ENCODE data around the gene BAIAP2. TPM values are rescaled to one million over a fixed set of nuclear protein-coding genes. Genes with fewer than 3 reads are reported as not detected.

Gene BAIAP2
- total RNA-seq, 1 experiment from 2014 or later: 58.0 TPM

DNA sequence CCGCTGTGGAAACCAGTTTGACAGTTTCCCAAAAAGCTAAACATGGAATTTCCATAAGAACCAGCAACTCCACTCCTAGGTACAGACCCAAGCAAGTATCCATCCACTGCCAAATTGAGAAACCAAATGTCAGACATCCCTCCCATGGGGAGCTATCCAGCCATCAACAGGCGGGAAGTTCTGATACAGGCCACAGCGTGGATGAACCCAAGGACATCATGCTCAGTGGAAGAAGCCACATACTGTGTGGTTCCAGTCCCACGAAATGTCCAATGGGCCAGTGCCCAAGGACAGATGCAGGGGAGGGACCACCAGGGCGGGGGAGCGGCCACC lies 12.6 kb upstream of the BAIAP2 start:
- Mint-ChIP-seq H3K9me3 (ENCODE audit: low read depth, unreplicated experiment) (peaks cover 3% of the 10 kb centered on the region), H3K27me3 (ENCODE audit: unreplicated experiment) (peaks cover 47% of the 10 kb centered on the region), H3K4me3 (ENCODE audit: low read depth, unreplicated experiment) (no peak overlapping the region), H3K27ac (ENCODE audit: unreplicated experiment) (no peak overlapping the region), H3K4me1 (ENCODE audit: low read depth, unreplicated experiment) (peaks cover 8% of the 10 kb centered on the region), H3K36me3 (ENCODE audit: insufficient read depth, unreplicated experiment) (no peaks in the 10 kb centered on the region)
- DNase-seq: no peak
- TF ChIP-seq, protein P1, sequence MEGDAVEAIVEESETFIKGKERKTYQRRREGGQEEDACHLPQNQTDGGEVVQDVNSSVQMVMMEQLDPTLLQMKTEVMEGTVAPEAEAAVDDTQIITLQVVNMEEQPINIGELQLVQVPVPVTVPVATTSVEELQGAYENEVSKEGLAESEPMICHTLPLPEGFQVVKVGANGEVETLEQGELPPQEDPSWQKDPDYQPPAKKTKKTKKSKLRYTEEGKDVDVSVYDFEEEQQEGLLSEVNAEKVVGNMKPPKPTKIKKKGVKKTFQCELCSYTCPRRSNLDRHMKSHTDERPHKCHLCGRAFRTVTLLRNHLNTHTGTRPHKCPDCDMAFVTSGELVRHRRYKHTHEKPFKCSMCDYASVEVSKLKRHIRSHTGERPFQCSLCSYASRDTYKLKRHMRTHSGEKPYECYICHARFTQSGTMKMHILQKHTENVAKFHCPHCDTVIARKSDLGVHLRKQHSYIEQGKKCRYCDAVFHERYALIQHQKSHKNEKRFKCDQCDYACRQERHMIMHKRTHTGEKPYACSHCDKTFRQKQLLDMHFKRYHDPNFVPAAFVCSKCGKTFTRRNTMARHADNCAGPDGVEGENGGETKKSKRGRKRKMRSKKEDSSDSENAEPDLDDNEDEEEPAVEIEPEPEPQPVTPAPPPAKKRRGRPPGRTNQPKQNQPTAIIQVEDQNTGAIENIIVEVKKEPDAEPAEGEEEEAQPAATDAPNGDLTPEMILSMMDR (IDR thresholded peaks at IDR 0.05; ENCODE audit: unreplicated experiment): no peak
- intact Hi-C loops (cut with micrococcal nuclease; ENCODE audit: unreplicated experiment): loop anchor here (5.0 kb wide), 1 partner anchor 75 kb away; no protein-coding TSS in a partner anchor
- BruUV-seq (replicated peaks): no TSS peak
- CTCF ChIA-PET: interaction anchor here (0.7 to 0.9 kb wide), 3 partner anchors 12 to 30 kb away, joined by 3 to 5 read pairs (median 3); no protein-coding TSS in a partner anchor

DNA sequence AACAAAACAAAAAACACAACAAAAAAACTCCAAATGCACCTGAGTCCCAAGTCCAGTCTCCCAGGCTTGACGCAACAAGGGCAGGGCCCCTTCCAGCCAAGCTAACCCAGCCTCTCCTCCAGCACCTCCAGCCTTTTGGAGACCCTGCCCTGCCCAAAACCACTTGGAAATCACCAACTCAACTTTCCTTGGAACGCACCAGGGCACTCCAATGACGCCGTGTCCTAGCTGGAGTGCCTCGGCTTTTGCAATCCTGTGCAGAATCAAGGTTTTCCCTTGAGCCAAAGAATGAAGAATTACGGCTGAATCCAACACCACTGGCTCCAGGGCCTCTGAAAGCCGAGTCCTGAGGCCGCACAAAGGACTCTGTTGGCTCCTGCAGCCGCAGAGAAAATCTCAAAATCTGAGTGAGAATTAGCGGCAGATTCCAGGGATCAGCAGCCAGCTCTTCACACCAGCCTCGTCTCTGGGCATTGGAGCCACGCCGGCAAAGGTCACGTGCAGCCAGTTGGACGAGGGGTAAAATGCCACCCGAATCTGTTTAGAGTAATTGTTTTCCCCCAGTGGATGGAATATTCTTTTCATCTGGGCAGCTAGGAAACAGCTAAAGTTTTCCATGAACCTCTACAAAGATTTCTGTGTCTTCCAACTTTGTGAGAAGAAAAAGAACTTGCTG lies 9.7 kb upstream of the BAIAP2 start:
- H3K9me3 Mint-ChIP-seq (ENCODE audit: low read depth, unreplicated experiment): peaks cover 3% of the 10 kb centered on the region
- H3K36me3 Mint-ChIP-seq (ENCODE audit: insufficient read depth, unreplicated experiment): no peaks in the 10 kb centered on the region
- H3K27ac Mint-ChIP-seq (ENCODE audit: unreplicated experiment): no peak overlapping the region
- BruUV-seq (replicated peaks): no TSS peak
- CTCF ChIA-PET: interaction anchor here (2.8 kb wide), 1 partner anchor 73 kb away, joined by 39 read pairs; no protein-coding TSS in a partner anchor
- intact Hi-C loops (cut with micrococcal nuclease; ENCODE audit: unreplicated experiment): no loop called here
- H3K27me3 Mint-ChIP-seq (ENCODE audit: unreplicated experiment): peaks cover 23% of the 10 kb centered on the region
- TF ChIP-seq, protein P1 (IDR thresholded peaks at IDR 0.05; ENCODE audit: unreplicated experiment): no peak
- peaks cover 8% of the 10 kb centered on the region for H3K4me1 Mint-ChIP-seq (ENCODE audit: low read depth, unreplicated experiment)
- H3K4me3 Mint-ChIP-seq (ENCODE audit: low read depth, unreplicated experiment): no peak overlapping the region
- no peak for DNase-seq

DNA sequence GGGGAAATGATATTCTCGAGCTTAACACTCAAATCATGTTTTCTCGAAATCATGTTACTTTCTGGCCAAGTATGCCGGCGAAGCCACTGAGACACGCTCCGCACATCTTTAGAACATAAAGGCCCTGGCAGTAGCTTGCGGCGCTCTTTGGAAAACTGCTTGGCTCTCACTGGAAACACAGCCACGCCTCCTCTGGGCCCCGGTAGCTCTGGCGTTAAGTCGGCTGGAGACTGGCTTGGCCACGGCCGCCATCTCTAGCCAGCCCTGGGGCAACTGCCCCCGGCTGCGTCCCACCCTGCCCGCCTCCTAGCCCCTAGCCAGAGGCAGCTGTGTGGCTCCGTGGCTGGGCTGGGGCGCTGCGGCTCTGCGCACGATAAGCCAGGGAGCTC lies 9.2 kb upstream of the BAIAP2 start:
- CTCF ChIA-PET: interaction anchor here (2.8 kb wide), 1 partner anchor 72 kb away, joined by 39 read pairs; no protein-coding TSS in a partner anchor
- Mint-ChIP-seq H3K9me3 (ENCODE audit: low read depth, unreplicated experiment) (peaks cover 3% of the 10 kb centered on the region), H3K4me1 (ENCODE audit: low read depth, unreplicated experiment) (peaks cover 8% of the 10 kb centered on the region), H3K4me3 (ENCODE audit: low read depth, unreplicated experiment) (no peak overlapping the region), H3K27ac (ENCODE audit: unreplicated experiment) (no peak overlapping the region), H3K27me3 (ENCODE audit: unreplicated experiment) (peaks cover 21% of the 10 kb centered on the region), H3K36me3 (ENCODE audit: insufficient read depth, unreplicated experiment) (no peaks in the 10 kb centered on the region)
- no peak for DNase-seq
- intact Hi-C loops (cut with micrococcal nuclease; ENCODE audit: unreplicated experiment): no loop called here
- no TSS peak for BruUV-seq (replicated peaks)
- TF ChIP-seq, protein P1 (IDR thresholded peaks at IDR 0.05; ENCODE audit: unreplicated experiment): no peak

GRCh38 chr17:81026266-81027036 lies 8.5 kb upstream of the BAIAP2 start:
- Mint-ChIP-seq H3K4me3 (ENCODE audit: low read depth, unreplicated experiment) (no peak overlapping the region), H3K4me1 (ENCODE audit: low read depth, unreplicated experiment) (peaks cover 8% of the 10 kb centered on the region), H3K27ac (ENCODE audit: unreplicated experiment) (no peak overlapping the region), H3K9me3 (ENCODE audit: low read depth, unreplicated experiment) (peaks cover 3% of the 10 kb centered on the region), H3K27me3 (ENCODE audit: unreplicated experiment) (peaks cover 21% of the 10 kb centered on the region), H3K36me3 (ENCODE audit: insufficient read depth, unreplicated experiment) (no peaks in the 10 kb centered on the region)
- TF ChIP-seq, protein P1 (IDR thresholded peaks at IDR 0.05; ENCODE audit: unreplicated experiment): no peak
- BruUV-seq (replicated peaks): no TSS peak
- intact Hi-C loops (cut with micrococcal nuclease; ENCODE audit: unreplicated experiment): no loop called here
- CTCF ChIA-PET: no interaction called here
- DNase-seq: no peak
